NCI-H345 treated with DMSO at 0.1 percent for 48 hours (cell line): ENCODE data around the gene EIF3K.
"Not testable (repeated sequence)": the region's sequence is repeated elsewhere in the genome, so short reads cannot be mapped to it uniquely, and the experiment has no call there.

ENCODE experiments used
- DNase-seq: peaks from one replicate; lab custom pipeline; 2025; ENCODE audit not compliant: unreplicated experiment; lab: John Stamatoyannopoulos, UW

The EIF3K gene

GRCh38 chr19:38618590-38619360 lies at the start of gene EIF3K:
TSS of gene EIF3K (plus strand) at chr19:38619188. CDS start at chr19:38619269, 81 bp downstream.
- DNase-seq: peak; percentile 100

GRCh38 chr19:38569368-38569983 lies 49.5 kb upstream of the EIF3K start:
- DNase-seq: no peak

GRCh38 chr19:38571682-38572081 lies 47.3 kb upstream of the EIF3K start:
- DNase-seq: no peak

- DNase-seq: no peak
These were observed 41.2 kb upstream of the EIF3K start for GRCh38 chr19:38577826-38578225.

- not testable (repeated sequence) for DNase-seq
These were observed 39.7 kb upstream of the EIF3K start for GRCh38 chr19:38579304-38579703.

GRCh38 chr19:38580080-38580479 lies 38.9 kb upstream of the EIF3K start:
- no peak for DNase-seq

GRCh38 chr19:38583219-38583984 lies 35.6 kb upstream of the EIF3K start:
- no peak for DNase-seq

- no peak for DNase-seq
These were observed 35.0 kb upstream of the EIF3K start for GRCh38 chr19:38583985-38584305.

GRCh38 chr19:38587562-38587961 lies 31.4 kb upstream of the EIF3K start:
- DNase-seq: no peak

- DNase-seq: no peak
These were observed 30.9 kb upstream of the EIF3K start for GRCh38 chr19:38588041-38588440.

- no peak for DNase-seq
These were observed 26.0 kb upstream of the EIF3K start for GRCh38 chr19:38592940-38593339.

- peak; percentile 83 for DNase-seq
These were observed 22.7 kb upstream of the EIF3K start for GRCh38 chr19:38596057-38596981.

GRCh38 chr19:38597075-38597474 lies 21.9 kb upstream of the EIF3K start:
- no peak for DNase-seq

- DNase-seq: no peak
These were observed 19.3 kb upstream of the EIF3K start for GRCh38 chr19:38599722-38600121.

GRCh38 chr19:38602856-38603255 lies 16.1 kb upstream of the EIF3K start:
- not testable (repeated sequence) for DNase-seq

GRCh38 chr19:38606131-38606530 lies 12.9 kb upstream of the EIF3K start:
- no peak for DNase-seq

- DNase-seq: no peak
These were observed 4.7 kb upstream of the EIF3K start for GRCh38 chr19:38614289-38614688.

GRCh38 chr19:38615007-38615581 lies 3.9 kb upstream of the EIF3K start:
- DNase-seq: no peak

GRCh38 chr19:38616265-38616664 lies 2.7 kb upstream of the EIF3K start:
- DNase-seq: no peak

GRCh38 chr19:38617283-38617763 lies 1.7 kb upstream of the EIF3K start:
- DNase-seq: no peak
